Retinal pigment epithelial cell (primary cell): Measurements from ENCODE around the gene IRF5.

Source experiments
- DNase-seq: peaks from one replicate; pipeline ENCODE4 v3.0.0-alpha.2; 2010; ENCODE audit warnings: low read depth
- H3K4me3 ChIP-seq: 2 replicates; pipeline ENCODE4 v1.5.1; 2011; ENCODE audit warnings: mild to moderate bottlenecking, low read length, control low read depth, moderate library complexity
- CTCF ChIP-seq: conservative IDR thresholded peaks from 2 replicates; pipeline ENCODE4 v1.5.1; 2011; ENCODE audit warnings: low read depth, low read length, control low read depth, inconsistent platforms

Gene IRF5

GRCh38 chr7:128951296-128951695 is 13.6 kb downstream of the IRF5 start:
- TF ChIP-seq CTCF = no peak
- DNase-seq = no peak
- H3K4me3 ChIP-seq = no peak overlapping the region

GRCh38 chr7:128954150-128954549 is 16.4 kb downstream of the IRF5 start:
- TF ChIP-seq CTCF = no peak
- DNase-seq = no peak

GRCh38 chr7:128954830-128955802 is 17.4 kb downstream of the IRF5 start:
- no peak for TF ChIP-seq CTCF
- H3K4me3 ChIP-seq = no peak overlapping the region
- DNase-seq = no peak

More at GRCh38 chr7:128954150-128954549, 16.4 kb downstream of the IRF5 start:
- H3K4me3 ChIP-seq = no peak overlapping the region

GRCh38 chr7:128955981-128956380 is 18.3 kb downstream of the IRF5 start:
- no peak overlapping the region for H3K4me3 ChIP-seq

GRCh38 chr7:128959296-128959695 is 21.6 kb downstream of the IRF5 start:
- no peak overlapping the region for H3K4me3 ChIP-seq
- DNase-seq = no peak
- no peak for TF ChIP-seq CTCF

More at GRCh38 chr7:128955981-128956380, 18.3 kb downstream of the IRF5 start:
- DNase-seq = no peak
- no peak for TF ChIP-seq CTCF

- DNase-seq = no peak
- no peak overlapping the region for H3K4me3 ChIP-seq
- no peak for TF ChIP-seq CTCF
Measured at GRCh38 chr7:128961030-128961659, 23.4 kb downstream of the IRF5 start.
